GM23338 (cell line): Measurements from ENCODE around the gene DENND5B. TPM values are rescaled to one million over a fixed set of nuclear protein-coding genes. Genes with fewer than 3 reads are reported as not detected.

Experiments used
- ATAC-seq: fragments of 200-7000 bp; cut with Tn5 transposase; 3 replicates; pipeline ENCODE4 v1.9.1; 2020
- DNase-seq: peaks from one replicate; pipeline ENCODE4 v3.0.0-alpha.2; 2015; ENCODE audit warnings: low spot score
- H2AFZ ChIP-seq: fragments of 200-600 bp; sonication (generic); 2 replicates; pipeline ENCODE4 v1.8.0; 2016; ENCODE audit warnings: antibody characterized with exemption, mild to moderate bottlenecking, moderate library complexity
- H3F3A ChIP-seq: fragments of 200-600 bp; sonication (generic); replicated peaks from 2 replicates; pipeline ENCODE4 v1.8.0; 2017; ENCODE audit warnings: antibody characterized with exemption, mixed run types, low read depth
- H3K27ac ChIP-seq: fragments of 200-600 bp; sonication (generic); 2 replicates; pipeline ENCODE4 v1.6.1; 2016; ENCODE audit warnings: low read depth
- H3K27me3 ChIP-seq: fragments of 200-600 bp; sonication (generic); 2 replicates; pipeline ENCODE4 v1.8.0; 2016; ENCODE audit warnings: mild to moderate bottlenecking, mixed run types, moderate library complexity; ENCODE audit not compliant: insufficient read depth
- H3K36me3 ChIP-seq: fragments of 200-600 bp; sonication (generic); 2 replicates; pipeline ENCODE4 v1.8.0; 2016; ENCODE audit warnings: mild to moderate bottlenecking; ENCODE audit not compliant: insufficient read depth
- H3K4me1 ChIP-seq: fragments of 200-600 bp; sonication (generic); 2 replicates; pipeline ENCODE4 v1.8.0; 2016; ENCODE audit warnings: mild to moderate bottlenecking, moderate library complexity; ENCODE audit not compliant: insufficient read depth
- H3K4me2 ChIP-seq: fragments of 200-600 bp; sonication (generic); 2 replicates; pipeline ENCODE4 v1.7.1; 2017; ENCODE audit warnings: mixed run types
- H3K4me3 ChIP-seq: fragments of 200-600 bp; sonication (generic); 2 replicates; pipeline ENCODE4 v1.6.1; 2016; ENCODE audit warnings: mixed run types
- H3K79me2 ChIP-seq: fragments of 200-600 bp; sonication (generic); replicated peaks from 2 replicates; pipeline ENCODE4 v1.8.0; 2017; ENCODE audit warnings: mild to moderate bottlenecking; ENCODE audit not compliant: insufficient read depth
- H3K9me2 ChIP-seq: fragments of 200-600 bp; sonication (generic); 2 replicates; pipeline ENCODE4 v1.8.0; 2017; ENCODE audit not compliant: insufficient read depth
- H4K20me1 ChIP-seq: fragments of 200-600 bp; sonication (generic); replicated peaks from 2 replicates; pipeline ENCODE4 v1.8.0; 2017; ENCODE audit warnings: mild to moderate bottlenecking; ENCODE audit not compliant: insufficient read depth
- H3K27ac Mint-ChIP-seq: 2 replicates; pipeline ENCODE4 v1.8.0; 2020; ENCODE audit warnings: inconsistent platforms, mild to moderate bottlenecking, moderate library complexity, mixed read lengths
- H3K27me3 Mint-ChIP-seq: 3 replicates; pipeline ENCODE4 v1.8.0; 2022; ENCODE audit warnings: low read depth, mild to moderate bottlenecking, moderate library complexity, mixed read lengths, inconsistent platforms; ENCODE audit not compliant: insufficient read depth, poor library complexity
- H3K36me3 Mint-ChIP-seq: 3 replicates; pipeline ENCODE4 v1.8.0; 2021; ENCODE audit warnings: low read depth, mild to moderate bottlenecking, inconsistent platforms, moderate library complexity, mixed read lengths
- H3K4me1 Mint-ChIP-seq: 3 replicates; pipeline ENCODE4 v1.8.0; 2020; ENCODE audit warnings: mild to moderate bottlenecking, inconsistent platforms, mixed read lengths
- H3K4me3 Mint-ChIP-seq: 3 replicates; pipeline ENCODE4 v1.8.0; 2021; ENCODE audit warnings: moderate library complexity, mild to moderate bottlenecking, inconsistent platforms, mixed read lengths
- H3K9me3 Mint-ChIP-seq: 3 replicates; pipeline ENCODE4 v1.8.0; 2020; ENCODE audit warnings: moderate library complexity, mild to moderate bottlenecking, inconsistent platforms, mixed read lengths
- CREB1 ChIP-seq: fragments of 250-450 bp; sonication (Bioruptor Pico); IDR thresholded peaks from 2 replicates; pipeline ENCODE4 v1.5.0; 2020; ENCODE audit warnings: low read depth, mild to moderate bottlenecking, moderate library complexity
- CTCF ChIP-seq, 2 experiments: fragments of 200-600 bp in 1 of 2; sonication (generic) in 1 of 2; conservative IDR thresholded peaks; 2 replicates each; pipeline versions ENCODE4 v1.5.1 to v1.6.1; 2016 to 2017; ENCODE audit warnings: antibody characterized with exemption in 2 of 2, low read depth in 2 of 2, mild to moderate bottlenecking in 2 of 2, moderate library complexity in 1 of 2
- EZH2 ChIP-seq: fragments of 200-600 bp; sonication (generic); IDR thresholded peaks from one replicate; pipeline ENCODE4 v1.8.0; 2017; ENCODE audit warnings: antibody characterized with exemption, mild to moderate bottlenecking, low read depth; ENCODE audit not compliant: unreplicated experiment
- EZH2phosphoT487 ChIP-seq: fragments of 200-600 bp; sonication (generic); IDR thresholded peaks from one replicate; pipeline ENCODE4 v1.8.1; 2018; ENCODE audit warnings: antibody characterized with exemption; ENCODE audit not compliant: unreplicated experiment
- JUNB ChIP-seq: IDR thresholded peaks from one replicate; pipeline ENCODE4 v1.6.1; 2016; ENCODE audit warnings: antibody characterized with exemption; ENCODE audit not compliant: unreplicated experiment
- NANOG ChIP-seq: IDR thresholded peaks from 2 replicates; pipeline ENCODE4 v1.6.1; 2016; ENCODE audit warnings: antibody characterized with exemption, borderline replicate concordance
- POLR2AphosphoS5 ChIP-seq: IDR thresholded peaks from 2 replicates; pipeline ENCODE4 v1.6.1; 2016; ENCODE audit warnings: antibody characterized with exemption, low read depth
- REST ChIP-seq: IDR thresholded peaks from one replicate; pipeline ENCODE4 v1.6.1; 2018; ENCODE audit warnings: antibody characterized with exemption; ENCODE audit not compliant: unreplicated experiment
- STAT1 ChIP-seq: IDR thresholded peaks from one replicate; pipeline ENCODE4 v1.6.1; 2016; ENCODE audit warnings: antibody characterized with exemption; ENCODE audit not compliant: unreplicated experiment
- ZNF114 ChIP-seq: fragments of 250-450 bp; sonication (Bioruptor Pico); IDR thresholded peaks from 2 replicates; pipeline ENCODE4 v1.5.0; 2020; ENCODE audit warnings: mild to moderate bottlenecking, moderate library complexity
- ZNF331 ChIP-seq: fragments of 250-450 bp; sonication (Bioruptor Pico); IDR thresholded peaks from 2 replicates; pipeline ENCODE4 v1.5.0; 2020; ENCODE audit warnings: low read depth, mild to moderate bottlenecking, moderate library complexity
- polyA plus RNA-seq: library from polyadenylated mRNA; unstranded; fragments of >200 nt; fragmentation: Nextera tagmentation; extraction: Ambion mirVana; gene quantifications from 2 replicates; pipeline ENCODE4 v1.2.1, GENCODE V29; 2016
- total RNA-seq: library from RNA; depleted of rRNA; stranded (reverse); fragments of >200 nt; shearing (Covaris generic); gene quantifications from 2 replicates; pipeline ENCODE4 v1.2.3, GENCODE V29; 2014
- TF ChIP-seq, protein P1 (sequence below): fragments of 250-450 bp; sonication (Bioruptor Pico); IDR thresholded peaks from 2 replicates; pipeline ENCODE4 v1.5.0; 2020; ENCODE audit warnings: mild to moderate bottlenecking, moderate library complexity
- TF ChIP-seq, protein P2 (sequence below): IDR thresholded peaks from 2 replicates; pipeline ENCODE4 v1.6.1; 2016; ENCODE audit warnings: antibody characterized with exemption

DENND5B gene
- total and polyA plus RNA-seq, 2 experiments from 2014 or later: 6.5 to 17.2 TPM

DNA sequence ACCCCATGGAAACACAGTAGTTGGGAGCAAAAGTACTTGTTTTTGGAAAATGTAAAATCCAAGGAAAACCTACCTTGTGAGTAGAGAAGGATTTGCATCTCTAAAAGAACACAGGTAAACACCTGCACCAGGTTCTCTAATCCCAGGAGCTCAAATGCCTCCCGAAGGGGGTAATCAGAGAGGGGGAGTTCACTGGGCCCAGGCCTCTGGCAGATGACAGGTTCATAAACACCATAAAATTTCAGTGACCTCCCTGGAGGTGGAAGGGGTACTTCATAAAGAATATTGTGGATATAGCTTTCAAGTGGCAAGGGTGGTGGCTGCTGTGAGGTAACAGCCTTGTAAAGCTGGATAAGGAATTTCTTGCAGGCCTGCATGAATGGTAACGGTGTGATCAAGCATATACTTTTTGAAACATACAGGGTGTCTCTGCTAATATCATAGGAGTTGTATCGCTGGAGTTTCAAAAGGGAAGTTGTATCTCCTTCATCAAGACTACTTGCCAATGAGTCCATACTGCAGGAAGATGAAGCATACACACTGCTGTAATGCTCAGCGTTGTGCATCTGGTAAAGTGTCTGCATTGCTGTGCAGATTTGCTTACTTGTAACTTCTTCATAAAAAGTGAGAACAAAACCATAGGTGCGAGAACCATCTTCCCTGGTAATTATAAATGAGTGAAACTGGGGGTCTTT is 111.3 kb downstream of the DENND5B start:
- TF ChIP-seq, protein P1, sequence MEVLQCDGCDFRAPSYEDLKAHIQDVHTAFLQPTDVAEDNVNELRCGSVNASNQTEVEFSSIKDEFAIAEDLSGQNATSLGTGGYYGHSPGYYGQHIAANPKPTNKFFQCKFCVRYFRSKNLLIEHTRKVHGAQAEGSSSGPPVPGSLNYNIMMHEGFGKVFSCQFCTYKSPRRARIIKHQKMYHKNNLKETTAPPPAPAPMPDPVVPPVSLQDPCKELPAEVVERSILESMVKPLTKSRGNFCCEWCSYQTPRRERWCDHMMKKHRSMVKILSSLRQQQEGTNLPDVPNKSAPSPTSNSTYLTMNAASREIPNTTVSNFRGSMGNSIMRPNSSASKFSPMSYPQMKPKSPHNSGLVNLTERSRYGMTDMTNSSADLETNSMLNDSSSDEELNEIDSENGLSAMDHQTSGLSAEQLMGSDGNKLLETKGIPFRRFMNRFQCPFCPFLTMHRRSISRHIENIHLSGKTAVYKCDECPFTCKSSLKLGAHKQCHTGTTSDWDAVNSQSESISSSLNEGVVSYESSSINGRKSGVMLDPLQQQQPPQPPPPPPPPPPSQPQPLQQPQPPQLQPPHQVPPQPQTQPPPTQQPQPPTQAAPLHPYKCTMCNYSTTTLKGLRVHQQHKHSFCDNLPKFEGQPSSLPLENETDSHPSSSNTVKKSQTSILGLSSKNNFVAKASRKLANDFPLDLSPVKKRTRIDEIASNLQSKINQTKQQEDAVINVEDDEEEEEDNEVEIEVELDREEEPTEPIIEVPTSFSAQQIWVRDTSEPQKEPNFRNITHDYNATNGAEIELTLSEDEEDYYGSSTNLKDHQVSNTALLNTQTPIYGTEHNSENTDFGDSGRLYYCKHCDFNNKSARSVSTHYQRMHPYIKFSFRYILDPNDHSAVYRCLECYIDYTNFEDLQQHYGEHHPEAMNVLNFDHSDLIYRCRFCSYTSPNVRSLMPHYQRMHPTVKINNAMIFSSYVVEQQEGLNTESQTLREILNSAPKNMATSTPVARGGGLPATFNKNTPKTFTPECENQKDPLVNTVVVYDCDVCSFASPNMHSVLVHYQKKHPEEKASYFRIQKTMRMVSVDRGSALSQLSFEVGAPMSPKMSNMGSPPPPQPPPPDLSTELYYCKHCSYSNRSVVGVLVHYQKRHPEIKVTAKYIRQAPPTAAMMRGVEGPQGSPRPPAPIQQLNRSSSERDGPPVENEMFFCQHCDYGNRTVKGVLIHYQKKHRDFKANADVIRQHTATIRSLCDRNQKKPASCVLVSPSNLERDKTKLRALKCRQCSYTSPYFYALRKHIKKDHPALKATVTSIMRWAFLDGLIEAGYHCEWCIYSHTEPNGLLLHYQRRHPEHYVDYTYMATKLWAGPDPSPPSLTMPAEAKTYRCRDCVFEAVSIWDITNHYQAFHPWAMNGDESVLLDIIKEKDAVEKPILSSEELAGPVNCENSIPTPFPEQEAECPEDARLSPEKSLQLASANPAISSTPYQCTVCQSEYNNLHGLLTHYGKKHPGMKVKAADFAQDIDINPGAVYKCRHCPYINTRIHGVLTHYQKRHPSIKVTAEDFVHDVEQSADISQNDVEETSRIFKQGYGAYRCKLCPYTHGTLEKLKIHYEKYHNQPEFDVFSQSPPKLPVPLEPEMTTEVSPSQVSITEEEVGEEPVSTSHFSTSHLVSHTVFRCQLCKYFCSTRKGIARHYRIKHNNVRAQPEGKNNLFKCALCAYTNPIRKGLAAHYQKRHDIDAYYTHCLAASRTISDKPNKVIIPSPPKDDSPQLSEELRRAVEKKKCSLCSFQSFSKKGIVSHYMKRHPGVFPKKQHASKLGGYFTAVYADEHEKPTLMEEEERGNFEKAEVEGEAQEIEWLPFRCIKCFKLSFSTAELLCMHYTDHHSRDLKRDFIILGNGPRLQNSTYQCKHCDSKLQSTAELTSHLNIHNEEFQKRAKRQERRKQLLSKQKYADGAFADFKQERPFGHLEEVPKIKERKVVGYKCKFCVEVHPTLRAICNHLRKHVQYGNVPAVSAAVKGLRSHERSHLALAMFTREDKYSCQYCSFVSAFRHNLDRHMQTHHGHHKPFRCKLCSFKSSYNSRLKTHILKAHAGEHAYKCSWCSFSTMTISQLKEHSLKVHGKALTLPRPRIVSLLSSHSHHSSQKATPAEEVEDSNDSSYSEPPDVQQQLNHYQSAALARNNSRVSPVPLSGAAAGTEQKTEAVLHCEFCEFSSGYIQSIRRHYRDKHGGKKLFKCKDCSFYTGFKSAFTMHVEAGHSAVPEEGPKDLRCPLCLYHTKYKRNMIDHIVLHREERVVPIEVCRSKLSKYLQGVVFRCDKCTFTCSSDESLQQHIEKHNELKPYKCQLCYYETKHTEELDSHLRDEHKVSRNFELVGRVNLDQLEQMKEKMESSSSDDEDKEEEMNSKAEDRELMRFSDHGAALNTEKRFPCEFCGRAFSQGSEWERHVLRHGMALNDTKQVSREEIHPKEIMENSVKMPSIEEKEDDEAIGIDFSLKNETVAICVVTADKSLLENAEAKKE (CRISPR knock-in tag): no peak
- TF ChIP-seq JUNB (no peak), NANOG (no peak), POLR2AphosphoS5 (no peak), EZH2 (no peak), CTCF (conservative IDR thresholded peaks at IDR 0.05; ENCODE audit: low read depth in 2 of 2) (no peak), ZNF331 (no peak), STAT1 (no peak), ZNF114 (CRISPR knock-in tag) (no peak), EZH2phosphoT487 (no peak), CREB1 (CRISPR knock-in tag) (no peak), REST (no peak)
- TF ChIP-seq, protein P2, sequence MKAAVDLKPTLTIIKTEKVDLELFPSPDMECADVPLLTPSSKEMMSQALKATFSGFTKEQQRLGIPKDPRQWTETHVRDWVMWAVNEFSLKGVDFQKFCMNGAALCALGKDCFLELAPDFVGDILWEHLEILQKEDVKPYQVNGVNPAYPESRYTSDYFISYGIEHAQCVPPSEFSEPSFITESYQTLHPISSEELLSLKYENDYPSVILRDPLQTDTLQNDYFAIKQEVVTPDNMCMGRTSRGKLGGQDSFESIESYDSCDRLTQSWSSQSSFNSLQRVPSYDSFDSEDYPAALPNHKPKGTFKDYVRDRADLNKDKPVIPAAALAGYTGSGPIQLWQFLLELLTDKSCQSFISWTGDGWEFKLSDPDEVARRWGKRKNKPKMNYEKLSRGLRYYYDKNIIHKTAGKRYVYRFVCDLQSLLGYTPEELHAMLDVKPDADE: no peak
- H3K4me3 Mint-ChIP-seq: no peak overlapping the region
- H3K27ac ChIP-seq: no peak overlapping the region
- H3K9me2 ChIP-seq: no peaks in the 10 kb centered on the region
- H3K36me3 ChIP-seq: no peaks in the 10 kb centered on the region
- no peaks in the 10 kb centered on the region for H3K27me3 Mint-ChIP-seq
- H3K4me3 ChIP-seq: no peak overlapping the region
- H3K27me3 ChIP-seq: no peaks in the 10 kb centered on the region
- no peak overlapping the region for H2AFZ ChIP-seq
- peaks cover 9% of the 10 kb centered on the region; the same call in 1 of the 2 replicates for H3K4me1 ChIP-seq
- no peaks in the 10 kb centered on the region for H4K20me1 ChIP-seq
- H3K36me3 Mint-ChIP-seq: no peaks in the 10 kb centered on the region
- peaks cover 18% of the 10 kb centered on the region for H3K4me1 Mint-ChIP-seq
- H3K79me2 ChIP-seq: no peaks in the 10 kb centered on the region
- no peaks in the 10 kb centered on the region for H3K9me3 Mint-ChIP-seq
- no peak overlapping the region for H3K27ac Mint-ChIP-seq
- no peaks in the 10 kb centered on the region; the same call in 1 of the 2 replicates for H3F3A ChIP-seq
- H3K4me2 ChIP-seq: no peak overlapping the region
- DNase-seq: no peak
- ATAC-seq: peak; percentile 75
